ENCODE results near the gene ATG101.
A peak's percentile ranks its signal among the peaks of the same experiment; 100 is the strongest.
"Not testable (repeated sequence)": the region's sequence is repeated elsewhere in the genome, so short reads cannot be mapped to it uniquely, and the experiment has no call there.

The ATG101 gene

DNA sequence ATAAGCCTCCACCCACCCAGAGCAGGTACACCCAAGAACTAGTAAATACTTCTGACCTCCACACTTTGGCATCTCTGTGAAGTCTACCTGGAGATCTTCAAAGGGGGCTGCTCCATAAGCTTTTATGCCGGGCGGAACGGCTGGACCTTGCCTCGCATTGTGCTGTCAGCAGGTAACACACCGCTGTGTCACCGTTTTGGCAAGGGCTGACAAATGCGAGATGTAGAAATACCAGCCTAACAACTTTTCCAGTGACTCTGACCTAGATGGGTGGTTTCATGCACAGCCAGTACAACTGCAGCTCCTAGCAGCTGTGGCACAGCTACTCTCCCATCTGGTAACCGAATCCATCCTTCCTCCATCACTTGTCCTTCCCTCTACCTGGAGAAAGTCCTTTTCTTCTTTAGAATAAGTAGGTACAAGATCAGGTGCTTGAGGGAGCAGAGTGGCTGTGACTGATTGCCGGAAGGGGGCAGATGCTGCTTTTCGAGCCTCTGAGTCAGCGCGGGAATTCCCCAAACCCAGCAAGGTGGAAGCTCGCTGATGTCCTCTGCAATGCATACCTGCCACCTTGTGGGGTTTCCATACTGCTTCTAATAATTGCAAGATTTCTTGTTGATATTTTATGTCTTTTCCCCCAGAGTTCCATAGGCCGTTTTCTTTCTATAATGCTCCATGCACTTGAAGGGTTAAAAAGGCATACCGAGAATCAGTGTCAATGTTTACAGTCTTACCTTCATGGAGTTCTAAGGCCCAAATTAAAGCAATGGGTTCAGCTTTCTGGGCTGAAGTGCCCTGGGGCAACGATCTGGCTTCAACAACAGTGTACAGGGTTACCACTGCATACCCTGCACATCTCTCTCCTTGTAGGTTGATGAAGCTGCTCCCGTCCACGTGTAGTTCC, 46.7 kb downstream of the ATG101 start:
- DNase-seq = not testable (repeated sequence)

DNA sequence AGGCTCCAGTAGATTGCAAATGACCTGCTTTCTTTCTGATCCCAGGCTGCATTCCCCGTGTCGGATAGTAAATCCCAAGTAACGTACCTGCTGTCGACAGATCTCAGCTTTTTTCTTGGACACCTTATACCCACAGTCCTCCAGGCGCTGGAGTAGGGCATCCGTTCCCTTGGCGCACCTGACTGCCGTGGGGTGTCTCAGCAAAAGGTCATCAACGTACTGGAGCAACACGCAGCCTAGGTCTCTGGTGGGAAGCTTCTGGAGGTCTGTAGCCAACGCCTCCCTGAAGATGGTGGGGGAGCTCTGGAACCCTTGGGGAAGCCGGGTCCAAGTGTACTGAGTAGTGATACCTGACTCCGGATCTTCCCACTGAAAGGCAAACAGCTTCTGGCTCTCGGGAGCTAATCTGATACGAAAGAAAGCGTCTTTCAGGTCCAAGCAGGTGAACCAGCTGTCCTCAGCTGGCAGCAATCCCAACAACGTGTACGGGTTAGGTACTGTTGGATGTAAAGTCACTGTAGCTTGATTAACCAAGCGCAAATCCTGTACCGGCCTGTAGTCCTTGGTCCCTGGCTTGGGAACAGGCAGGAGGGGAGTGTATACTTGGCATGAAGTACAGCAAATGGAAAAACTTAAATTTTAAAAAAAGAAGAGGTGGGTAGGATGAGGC, 48.2 kb downstream of the ATG101 start:
- DNase-seq = not testable (repeated sequence)

DNA sequence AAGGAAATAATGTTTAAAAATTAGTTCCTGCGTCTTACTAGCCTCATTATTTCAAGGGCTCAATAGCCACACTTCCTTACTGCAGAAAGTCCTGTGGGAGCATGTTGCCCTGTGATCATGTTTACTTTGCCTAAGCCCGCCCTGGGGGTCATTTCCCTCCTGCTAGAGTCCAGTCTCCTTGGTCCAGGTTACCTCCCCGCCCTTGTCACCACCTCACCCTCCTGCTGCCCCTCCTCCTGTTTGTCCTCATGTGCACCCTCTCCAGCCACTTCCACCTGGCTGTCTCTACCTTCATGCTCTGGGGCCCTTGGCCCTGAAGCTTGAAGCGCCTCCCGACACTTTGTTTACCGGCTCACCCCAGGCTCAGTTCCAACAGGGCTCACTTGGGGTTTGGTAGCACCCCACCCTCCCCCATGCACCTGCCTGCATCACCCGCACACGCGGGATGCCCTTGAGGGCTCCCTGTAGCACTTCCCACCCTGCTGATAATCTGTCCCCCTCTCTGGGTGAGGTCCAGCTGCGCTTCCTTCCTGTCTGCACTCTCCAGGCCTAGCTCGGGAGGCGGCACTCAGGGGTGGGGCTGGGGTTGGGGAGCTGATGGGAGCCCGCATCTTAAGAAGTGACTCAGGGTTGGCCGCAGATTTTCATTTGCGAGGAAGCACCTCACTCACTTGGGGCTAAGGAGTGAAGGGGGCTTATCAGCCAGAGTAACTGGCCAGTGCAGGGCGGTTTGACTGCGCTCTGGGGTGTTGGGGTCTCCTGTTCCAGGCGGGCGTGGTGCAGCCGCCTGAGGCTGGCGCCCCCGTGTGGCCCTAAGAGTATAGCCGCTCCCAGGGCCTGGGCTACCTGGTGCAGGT, 49.8 kb downstream of the ATG101 start:
- DNase-seq = no peak

DNA sequence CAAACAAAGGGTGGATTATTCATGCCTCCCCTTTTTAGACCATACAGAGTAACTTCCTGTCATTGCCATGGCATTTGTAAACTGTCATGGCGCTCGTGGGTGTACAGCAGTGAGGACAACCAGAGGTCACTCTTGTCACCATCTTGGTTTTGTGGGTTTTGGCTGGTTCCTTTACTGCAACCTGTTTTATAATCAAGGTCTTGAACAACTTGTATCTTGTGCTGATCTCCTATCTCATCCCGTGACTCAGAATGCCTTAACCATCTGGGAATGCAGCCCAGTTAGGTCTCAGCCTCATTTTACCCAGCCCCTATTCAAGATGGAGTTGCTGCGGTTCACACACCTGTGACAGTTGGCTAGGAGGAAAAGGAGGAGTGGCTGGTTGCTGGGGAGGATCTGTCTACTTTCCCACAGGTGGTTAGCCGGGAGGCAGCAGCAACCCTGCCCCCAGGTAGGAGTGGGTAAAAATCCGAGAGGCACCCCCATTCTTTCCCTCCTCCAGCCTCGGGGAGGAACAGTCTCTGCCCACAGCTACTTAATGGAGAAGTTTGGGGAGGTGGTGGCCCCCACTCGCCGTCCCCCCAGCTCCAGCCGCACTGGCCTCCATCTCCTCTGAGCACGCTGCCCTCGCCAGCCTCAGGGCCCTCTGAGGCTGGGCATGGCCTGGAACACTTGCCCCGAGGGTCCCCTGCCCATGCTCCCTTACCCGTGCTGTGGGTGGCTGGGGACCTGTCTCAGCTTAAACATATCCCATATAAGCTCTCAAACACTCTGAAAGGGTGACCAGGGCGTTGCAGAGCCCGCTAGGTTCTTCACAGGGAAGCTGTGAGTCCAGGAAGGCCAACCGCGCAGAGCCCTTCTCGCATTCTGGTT, 51.4 kb downstream of the ATG101 start:
- no peak for DNase-seq

DNA sequence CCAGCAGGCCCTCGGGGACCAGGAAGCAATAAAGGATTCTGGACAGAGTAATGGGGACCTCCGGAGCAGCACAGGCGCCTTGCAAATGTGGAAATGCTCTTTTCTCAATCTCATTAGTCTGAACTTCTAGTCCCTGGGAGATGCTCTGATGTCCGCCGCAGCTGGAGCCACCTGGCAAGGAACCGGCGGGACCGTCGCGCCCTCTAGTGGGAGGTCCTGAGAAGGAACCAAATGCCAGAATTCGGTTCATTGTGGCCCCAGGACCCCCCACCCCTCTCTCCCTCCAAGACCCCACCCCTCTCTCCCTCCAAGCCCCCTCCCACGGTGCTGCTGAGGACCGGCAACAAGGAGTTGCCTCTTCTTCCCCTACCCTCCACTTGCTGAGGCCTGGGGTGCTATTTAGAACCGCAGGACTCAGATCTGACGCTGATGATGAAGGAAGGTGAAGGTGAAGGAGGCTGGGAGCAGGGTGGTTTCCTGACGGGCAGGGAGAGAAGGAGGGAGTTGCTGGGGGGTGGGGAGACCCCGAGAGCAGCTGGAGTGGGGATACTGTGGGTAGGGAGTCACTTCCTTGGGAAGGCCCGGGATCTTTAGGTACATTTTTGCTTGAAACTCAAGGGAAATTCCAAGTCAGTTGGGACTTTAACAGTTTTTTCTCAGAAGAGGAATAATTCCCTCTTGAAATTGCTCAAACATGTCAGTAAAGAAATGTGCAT, 52.2 kb downstream of the ATG101 start:
- DNase-seq = peak; percentile 22

DNA sequence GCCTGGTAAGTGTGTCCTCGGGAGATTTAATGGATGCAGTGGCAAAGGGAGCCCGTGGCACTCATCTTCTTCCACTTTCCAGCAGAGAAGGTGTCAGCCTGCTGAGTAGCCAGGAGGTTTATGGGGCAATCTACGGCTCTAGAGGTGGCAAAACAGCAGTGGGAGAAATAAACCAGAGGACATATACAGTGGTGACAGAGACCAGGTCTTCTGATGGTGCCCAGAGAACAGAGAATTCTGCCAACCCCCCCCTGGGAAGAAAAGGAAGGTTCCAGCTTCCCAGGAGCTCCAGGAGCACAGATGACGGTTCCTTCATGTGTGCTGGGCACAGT, 52.7 kb downstream of the ATG101 start:
- DNase-seq = no peak

DNA sequence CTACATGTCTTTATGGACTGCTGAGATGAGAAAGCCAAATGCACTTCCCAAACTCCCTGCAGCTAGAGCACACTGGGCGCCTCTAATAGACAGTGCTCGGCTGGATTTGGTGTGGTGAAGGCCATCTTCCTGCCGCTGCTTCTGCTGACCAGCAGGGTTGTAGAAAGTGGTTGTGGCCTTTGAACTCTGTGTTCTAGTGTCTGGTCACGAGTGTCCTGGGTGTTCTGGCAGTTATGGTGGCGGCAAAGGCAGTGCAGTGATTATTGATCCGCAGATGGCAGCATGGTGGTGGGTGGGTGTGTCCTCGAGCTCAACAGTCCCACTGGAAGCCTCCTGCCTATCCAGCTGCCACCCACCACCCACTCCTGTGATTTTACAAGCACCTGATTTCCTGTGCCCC, 53.1 kb downstream of the ATG101 start:
- DNase-seq = no peak

DNA sequence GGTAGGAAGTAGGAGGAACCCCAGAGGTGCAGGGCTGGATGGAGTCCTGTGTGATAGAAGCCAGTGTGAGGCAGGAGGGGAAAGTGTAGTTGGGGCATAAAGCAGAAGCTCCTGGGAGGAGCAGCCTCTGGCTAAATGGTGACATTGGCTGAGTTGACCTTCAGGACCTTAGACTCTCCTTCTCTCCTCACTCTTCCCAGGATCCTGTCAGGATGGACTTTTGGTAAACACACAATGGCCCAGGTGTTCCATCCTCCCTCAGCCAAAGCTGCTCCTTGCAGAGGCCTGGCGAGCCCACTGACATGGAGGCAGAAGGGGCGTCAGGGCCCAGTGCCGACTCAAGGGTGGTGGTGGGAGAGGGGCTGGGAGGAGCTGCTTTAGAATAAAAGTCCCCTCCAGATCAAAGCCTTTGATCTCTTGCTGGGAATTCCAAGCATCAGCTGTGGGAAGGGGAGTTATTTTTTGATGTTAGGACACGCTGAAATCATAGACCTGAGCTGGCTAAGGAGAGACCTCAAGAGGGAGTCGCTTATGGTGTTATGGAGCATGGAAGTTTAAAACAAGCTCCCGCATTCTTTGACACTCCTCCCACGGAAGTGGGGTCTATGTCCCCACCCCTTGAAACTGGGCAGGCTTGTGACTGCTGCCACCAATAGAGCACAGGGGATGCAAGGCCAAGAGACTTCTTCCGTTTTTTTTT, 53.9 kb downstream of the ATG101 start:
- DNase-seq = no peak

DNA sequence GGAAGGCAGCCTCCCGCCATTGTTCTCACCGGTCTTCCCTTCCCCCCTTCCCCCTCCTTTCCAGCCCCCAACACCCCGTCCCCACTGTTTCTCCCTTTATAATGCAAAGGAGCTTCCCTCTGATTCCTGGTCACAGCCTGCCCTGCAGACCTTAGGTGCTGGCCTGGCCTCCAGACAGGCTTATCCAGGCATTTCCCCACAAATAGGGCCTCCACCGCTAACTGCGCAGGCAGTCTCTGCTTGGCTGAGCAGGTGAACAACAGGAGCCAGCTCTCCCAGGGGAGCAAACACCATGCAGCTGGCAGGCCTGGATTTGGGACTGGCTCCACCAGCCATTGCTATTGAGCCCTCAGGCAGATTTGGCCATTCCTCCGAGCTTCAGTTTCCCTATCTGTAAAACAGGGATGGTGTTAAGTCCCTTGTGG, 55.7 kb downstream of the ATG101 start:
- no peak for DNase-seq

DNA sequence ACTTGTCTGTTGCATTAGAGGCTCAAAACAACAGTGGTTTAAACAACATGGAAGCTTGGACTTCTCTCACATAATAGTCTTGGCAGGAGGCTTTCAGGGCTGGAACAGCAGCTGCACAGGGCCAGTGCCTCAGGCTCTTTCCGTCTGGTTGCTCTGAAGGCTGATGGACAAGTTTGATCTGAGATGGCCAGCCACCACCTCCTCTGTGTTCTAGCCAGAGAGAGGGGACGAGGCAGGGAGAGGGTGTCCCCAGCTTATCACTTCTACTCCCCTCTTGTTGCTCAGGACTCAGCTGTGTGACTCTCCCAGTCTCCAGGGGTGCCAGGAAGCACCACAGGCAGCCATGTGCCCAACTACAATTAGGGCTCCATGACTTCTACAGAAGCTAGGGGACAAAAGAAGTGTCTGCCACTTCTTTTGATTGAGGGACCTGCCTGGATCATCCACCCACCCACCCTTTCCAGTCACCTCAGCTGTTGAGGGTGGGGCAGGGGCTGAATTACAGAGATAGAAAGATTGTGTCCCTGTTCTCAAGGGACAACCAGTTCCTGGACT, 56.3 kb downstream of the ATG101 start:
- DNase-seq = no peak

All from NCI-H1694 (cell line).